Brain pericyte (primary cell): Measurements from ENCODE around the gene CYP4A11.
"Not testable (repeated sequence)": the region's sequence is repeated elsewhere in the genome, so short reads cannot be mapped to it uniquely, and the experiment has no call there.

Experiments
- DNase-seq: peaks from one replicate; pipeline ENCODE4 v3.0.0-alpha.2; 2012; ENCODE audit warnings: low read depth, low spot score

CYP4A11 gene

DNA sequence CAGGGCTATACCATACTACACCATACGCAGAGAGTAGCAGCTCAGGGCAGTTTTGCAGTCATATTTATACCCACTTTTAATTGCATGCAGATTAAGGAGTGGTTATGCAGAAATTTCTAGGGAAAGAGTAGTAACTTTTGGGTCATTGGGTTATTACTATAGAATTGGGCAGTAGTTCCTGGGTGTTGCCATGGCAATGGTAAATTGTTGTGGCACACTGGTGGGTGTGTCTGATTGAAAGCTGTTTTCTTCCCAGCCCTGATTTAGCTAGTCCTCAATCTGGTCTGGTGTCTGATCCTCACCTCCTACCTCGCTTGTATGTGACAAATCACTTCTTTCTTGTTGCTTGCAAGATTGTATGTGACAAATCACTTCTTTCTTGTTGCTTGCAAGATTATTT is 30.5 kb downstream of the CYP4A11 start:
- DNase-seq: no peak

DNA sequence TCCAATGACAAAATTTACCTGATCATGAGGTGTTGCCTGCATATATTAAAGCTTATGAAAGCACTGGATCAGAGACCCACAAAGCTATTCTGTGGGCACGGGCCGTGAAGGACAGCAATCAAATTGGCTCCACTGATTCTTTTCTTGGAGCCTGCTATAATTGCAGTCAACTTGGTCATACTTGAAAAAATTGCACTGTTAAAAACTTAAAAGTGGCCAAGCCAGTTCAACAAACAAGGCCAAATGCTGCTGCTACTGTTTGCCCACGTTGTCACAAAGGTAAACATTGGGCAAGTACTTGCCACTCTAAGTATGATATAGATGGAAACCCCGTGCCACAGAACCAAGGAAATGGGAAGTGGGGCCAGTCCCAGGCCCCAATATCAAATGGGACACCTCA is 37.8 kb downstream of the CYP4A11 start:
- DNase-seq: no peak

DNA sequence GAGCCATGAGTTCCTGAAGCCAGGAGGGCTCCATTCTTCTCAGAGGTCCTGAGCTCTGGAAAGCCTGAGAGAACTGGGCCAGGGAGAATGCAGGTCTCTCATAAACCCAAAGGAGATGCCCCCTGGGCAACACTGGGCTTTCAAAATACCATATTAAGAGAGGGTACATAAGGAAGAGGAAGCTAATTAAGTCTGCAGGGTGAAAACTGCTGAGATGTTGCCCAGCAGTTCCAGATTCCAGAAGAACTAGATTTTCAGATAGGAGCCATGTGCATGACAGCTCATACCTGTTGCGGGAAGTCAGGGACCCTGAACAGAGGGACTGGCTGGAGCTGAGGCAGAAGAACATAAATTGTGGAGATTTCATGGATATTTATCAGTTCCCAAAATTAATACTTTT is 40.9 kb downstream of the CYP4A11 start:
- DNase-seq: no peak

DNA sequence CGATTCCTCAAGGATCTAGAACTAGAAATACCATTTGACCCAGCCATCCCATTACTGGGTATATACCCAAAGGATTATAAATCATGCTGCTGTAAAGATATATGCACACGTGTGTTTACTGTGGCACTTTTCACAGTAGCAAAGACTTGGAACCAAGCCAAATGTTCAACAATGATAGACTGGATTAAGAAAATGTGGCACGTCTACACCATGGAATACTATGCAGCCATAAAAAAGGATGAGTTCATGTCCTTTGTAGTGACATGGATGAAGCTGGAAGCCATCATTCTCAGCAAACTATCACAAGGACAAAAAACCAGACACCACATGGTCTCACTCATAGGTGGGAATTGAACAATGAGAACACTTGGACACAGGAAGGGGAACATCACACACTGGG is 59.6 kb downstream of the CYP4A11 start:
- DNase-seq: not testable (repeated sequence)
